ENCODE measurements around the gene CCDC178. TPM values are rescaled to one million over a fixed set of nuclear protein-coding genes. Genes with fewer than 3 reads are reported as not detected.
A peak's percentile ranks its signal among the peaks of the same experiment; 100 is the strongest.

The CCDC178 gene
- total RNA-seq (10 to 100 TPM in 3 of 7 donors, 1 to 10 TPM in 4; 4.7 to 17.4 (median 8.0) TPM), polyA plus RNA-seq (10 to 100 TPM in 1 of 3 donors, 1 to 10 TPM in 2; 4.0 to 16.0 (median 6.4) TPM)
- long read RNA-seq, donor 1, result 0 reads
- long read RNA-seq, donor 2, result 0 reads

DNA sequence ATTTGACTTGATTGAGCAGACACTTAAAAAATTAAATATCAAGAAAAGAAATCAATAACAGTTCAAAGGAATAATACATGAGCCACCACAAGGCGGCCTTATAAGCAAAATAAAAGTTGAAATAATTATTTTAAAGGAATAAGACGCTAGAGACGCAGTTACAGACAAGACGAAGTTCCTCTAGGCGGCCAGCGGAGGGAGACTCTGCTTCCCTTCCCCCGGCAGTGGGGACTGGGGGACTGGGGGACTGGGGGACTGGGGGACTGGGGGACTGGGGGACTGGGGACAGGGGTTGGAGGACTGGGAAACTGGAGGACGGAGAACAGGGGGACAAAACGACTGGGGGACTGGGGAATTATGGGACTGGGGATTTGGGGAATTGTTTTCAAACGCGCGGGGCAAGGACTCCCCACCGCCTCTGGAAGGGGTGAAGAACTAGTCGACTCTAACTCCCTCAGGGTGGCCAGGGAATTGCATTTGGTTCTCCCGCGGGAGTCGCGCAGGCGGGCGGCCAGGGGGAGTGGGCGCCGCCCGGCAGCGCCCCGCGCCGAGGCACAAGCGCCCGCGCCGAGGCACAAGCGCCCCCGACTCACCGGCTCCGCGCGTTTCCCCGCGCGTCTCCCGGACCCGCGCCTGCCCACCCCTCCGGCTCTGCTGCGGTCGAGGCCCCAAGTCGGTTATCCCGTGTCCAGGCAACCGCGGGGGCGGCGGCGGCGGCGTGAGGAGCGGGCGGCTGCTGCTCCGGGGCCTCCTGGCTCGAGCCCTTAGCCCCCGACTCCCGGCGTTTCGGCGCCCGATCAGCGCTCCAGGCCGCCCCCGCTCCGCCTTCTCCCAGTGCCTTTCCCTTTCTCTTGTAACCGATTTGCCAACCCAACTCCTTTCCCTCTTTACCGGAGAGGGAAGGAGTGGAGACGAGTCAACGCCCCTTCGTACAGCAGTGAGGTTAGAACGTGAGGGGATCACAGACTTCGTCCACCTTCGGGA is at the start of gene CCDC178:
CCDC178 (minus strand) TSS at position 662 of the 984 bp plus-strand sequence. CDS start 28,633 bp downstream, outside the sequence.
- intact Hi-C loops (cut with DNase I; ENCODE audit: low total_unique reads), result no loop called here
- no peak for TF ChIP-seq POLR2A (IDR thresholded peaks at IDR 0.05)
- no peak for TF ChIP-seq POLR2AphosphoS5 (IDR thresholded peaks at IDR 0.05)
- peak in 4 of 11 experiments; percentile 2 to 36 (median 16) for TF ChIP-seq CTCF (IDR thresholded peaks at IDR 0.05 in 8 of 11, conservative IDR thresholded peaks at IDR 0.05 in 3 of 11)
- peak; percentile 56 for DNase-seq
- H3K4me1 ChIP-seq, result peaks cover 0 to 4% (median 0%) of the 10 kb centered on the region in 6 donors
- no peak within 1 kb of the TSS for H3K27ac ChIP-seq
- peaks cover 0 to 43% (median 4%) of the 10 kb centered on the region in 7 donors for H3K27me3 ChIP-seq (replicated peaks in 1 of 7)
- WGBS, 5 donors, result 4 to 10% (median 5%) methylated on average over 51 to 77 of the region's 77 CpGs
- peaks cover 0 to 3% (median 0%) of the 10 kb centered on the region in 8 donors for H3K9me3 ChIP-seq
- H3K36me3 ChIP-seq, result no peaks in the 10 kb centered on the region
- peak within 1 kb of the TSS; percentile 6 to 67 (median 30) for H3K4me3 ChIP-seq

- Histone ChIP-seq H3K27me3 (replicated peaks in 1 of 7) (no peaks in the 10 kb centered on the region), H3K27ac (no peak overlapping the region), H3K4me3 (no peak overlapping the region), H3K9me3 (peaks cover 0 to 4% (median 0%) of the 10 kb centered on the region in 8 donors), H3K36me3 (no peaks in the 10 kb centered on the region), H3K4me1 (no peaks in the 10 kb centered on the region)
- intact Hi-C loops (cut with DNase I; ENCODE audit: low total_unique reads), result no loop called here
- TF ChIP-seq POLR2A (IDR thresholded peaks at IDR 0.05), result no peak
- TF ChIP-seq POLR2AphosphoS5 (IDR thresholded peaks at IDR 0.05), result no peak
- TF ChIP-seq CTCF (IDR thresholded peaks at IDR 0.05 in 8 of 11, conservative IDR thresholded peaks at IDR 0.05 in 3 of 11), result no peak
- 87 to 94% (median 90%) methylated on average over 1 of the region's 1 CpG for WGBS, 5 donors
- no peak for DNase-seq
Observed at GRCh38 chr18:33483908-33484307, 43.4 kb upstream of the CCDC178 start.

- Histone ChIP-seq H3K27me3 (replicated peaks in 1 of 7) (no peaks in the 10 kb centered on the region), H3K4me3 (no peak overlapping the region), H3K36me3 (no peaks in the 10 kb centered on the region), H3K4me1 (no peaks in the 10 kb centered on the region), H3K27ac (no peak overlapping the region), H3K9me3 (no peaks in the 10 kb centered on the region)
- TF ChIP-seq POLR2AphosphoS5 (IDR thresholded peaks at IDR 0.05) (no peak), CTCF (IDR thresholded peaks at IDR 0.05 in 8 of 11, conservative IDR thresholded peaks at IDR 0.05 in 3 of 11) (no peak), POLR2A (IDR thresholded peaks at IDR 0.05) (no peak)
- 48 to 54% (median 52%) methylated on average over 3 of the region's 3 CpGs for WGBS, 5 donors
- DNase-seq, result no peak
- intact Hi-C loops (cut with DNase I; ENCODE audit: low total_unique reads), result no loop called here
Observed at GRCh38 chr18:33472509-33472908, 32.0 kb upstream of the CCDC178 start.

- H3K4me3 ChIP-seq, result no peak overlapping the region
- 91 to 94% (median 92%) methylated on average over 2 of the region's 2 CpGs for WGBS, 5 donors
- no peaks in the 10 kb centered on the region for H3K9me3 ChIP-seq
- TF ChIP-seq POLR2AphosphoS5 (IDR thresholded peaks at IDR 0.05) (no peak), POLR2A (IDR thresholded peaks at IDR 0.05) (no peak), CTCF (IDR thresholded peaks at IDR 0.05 in 8 of 11, conservative IDR thresholded peaks at IDR 0.05 in 3 of 11) (no peak)
- DNase-seq, result no peak
- H3K27me3 ChIP-seq (replicated peaks in 1 of 7), result no peaks in the 10 kb centered on the region
- H3K27ac ChIP-seq, result no peak overlapping the region
- H3K4me1 ChIP-seq, result no peaks in the 10 kb centered on the region
- no peaks in the 10 kb centered on the region for H3K36me3 ChIP-seq
- intact Hi-C loops (cut with DNase I; ENCODE audit: low total_unique reads), result no loop called here
Observed at GRCh38 chr18:33470216-33470615, 29.7 kb upstream of the CCDC178 start.
